ENCODE results near the gene RXRA. TPM values are rescaled to one million over a fixed set of nuclear protein-coding genes. Genes with fewer than 3 reads are reported as not detected.
"Not testable (repeated sequence)": the region's sequence is repeated elsewhere in the genome, so short reads cannot be mapped to it uniquely, and the experiment has no call there.

RXRA gene
- total and polyA plus RNA-seq, 2 experiments from 2014 or later: 32.9 to 46.1 TPM

- Histone ChIP-seq H3K36me3 (no peaks in the 10 kb centered on the region), H3K27ac (no peak overlapping the region), H3K27me3 (no peaks in the 10 kb centered on the region), H3K4me3 (no peak overlapping the region), H3K4me1 (ENCODE audit: low read depth) (peaks cover 3% of the 10 kb centered on the region), H3K9me3 (ENCODE audit: low read depth) (no peaks in the 10 kb centered on the region)
- TF ChIP-seq CTCF (IDR thresholded peaks at IDR 0.05; ENCODE audit: low read depth, low read length): no peak
- DNase-seq (ENCODE audit: low read depth in 1 of 2, low spot score in 1 of 2): no peak
These were observed 22.0 kb upstream of the RXRA start for GRCh38 chr9:134304261-134304660.

- H3K4me1 ChIP-seq (ENCODE audit: low read depth): peaks cover 3% of the 10 kb centered on the region
- no peak overlapping the region for H3K4me3 ChIP-seq
- TF ChIP-seq CTCF (IDR thresholded peaks at IDR 0.05; ENCODE audit: low read depth, low read length): no peak
- no peak for DNase-seq (ENCODE audit: low read depth in 1 of 2, low spot score in 1 of 2)
- H3K27me3 ChIP-seq: no peaks in the 10 kb centered on the region
- no peaks in the 10 kb centered on the region for H3K9me3 ChIP-seq (ENCODE audit: low read depth)
- no peak overlapping the region for H3K27ac ChIP-seq
- H3K36me3 ChIP-seq: no peaks in the 10 kb centered on the region
These were observed 21.6 kb upstream of the RXRA start for GRCh38 chr9:134304690-134305089.

GRCh38 chr9:134305533-134305932 lies 20.7 kb upstream of the RXRA start:
- Histone ChIP-seq H3K9me3 (ENCODE audit: low read depth) (no peaks in the 10 kb centered on the region), H3K36me3 (no peaks in the 10 kb centered on the region), H3K4me1 (ENCODE audit: low read depth) (peaks cover 3% of the 10 kb centered on the region), H3K4me3 (no peak overlapping the region), H3K27ac (no peak overlapping the region), H3K27me3 (no peaks in the 10 kb centered on the region)
- no peak for TF ChIP-seq CTCF (IDR thresholded peaks at IDR 0.05; ENCODE audit: low read depth, low read length)
- no peak for DNase-seq (ENCODE audit: low read depth in 1 of 2, low spot score in 1 of 2)

GRCh38 chr9:134306042-134306441 lies 20.2 kb upstream of the RXRA start:
- not testable (repeated sequence) for H3K4me1 ChIP-seq (ENCODE audit: low read depth); H3K9me3 ChIP-seq (ENCODE audit: low read depth); H3K27me3 ChIP-seq; H3K27ac ChIP-seq; DNase-seq (ENCODE audit: low read depth in 1 of 2, low spot score in 1 of 2); H3K4me3 ChIP-seq; H3K36me3 ChIP-seq

- peaks cover 3% of the 10 kb centered on the region for H3K4me1 ChIP-seq (ENCODE audit: low read depth)
- no peaks in the 10 kb centered on the region for H3K9me3 ChIP-seq (ENCODE audit: low read depth)
- TF ChIP-seq CTCF (IDR thresholded peaks at IDR 0.05; ENCODE audit: low read depth, low read length): no peak
- H3K36me3 ChIP-seq: no peaks in the 10 kb centered on the region
- no peak for DNase-seq (ENCODE audit: low read depth in 1 of 2, low spot score in 1 of 2)
- no peak overlapping the region for H3K4me3 ChIP-seq
- H3K27me3 ChIP-seq: no peaks in the 10 kb centered on the region
- no peak overlapping the region for H3K27ac ChIP-seq
These were observed 19.3 kb upstream of the RXRA start for GRCh38 chr9:134306636-134307600.

All from cardiac muscle cell (in vitro differentiated cells and primary cell).